T-helper 2 cell (primary cell): ENCODE data around the gene PHLDA3.

ENCODE experiments used
- DNase-seq, 5 experiments: peaks; one replicate each; pipeline versions ENCODE4 v3.0.0 to v3.0.0-alpha.2; 2012 to 2022

PHLDA3 gene

GRCh38 chr1:201427963-201428362 lies 41.0 kb downstream of the PHLDA3 start:
- DNase-seq: no peak

GRCh38 chr1:201426479-201427310 lies 42.3 kb downstream of the PHLDA3 start:
- DNase-seq: no peak

GRCh38 chr1:201424146-201424545 lies 44.8 kb downstream of the PHLDA3 start:
- DNase-seq: no peak

- DNase-seq: no peak
Observed at GRCh38 chr1:201423655-201424054, 45.3 kb downstream of the PHLDA3 start.

- no peak for DNase-seq
Observed at GRCh38 chr1:201422436-201423030, 46.5 kb downstream of the PHLDA3 start.

GRCh38 chr1:201422026-201422425 lies 47.0 kb downstream of the PHLDA3 start:
- no peak for DNase-seq

GRCh38 chr1:201421041-201421440 lies 47.9 kb downstream of the PHLDA3 start:
- no peak for DNase-seq

- DNase-seq: no peak
Observed at GRCh38 chr1:201420608-201421002, 48.4 kb downstream of the PHLDA3 start.

- no peak for DNase-seq
Observed at GRCh38 chr1:201419746-201420607, 49.0 kb downstream of the PHLDA3 start.

- DNase-seq: no peak
Observed at GRCh38 chr1:201419256-201419655, 49.7 kb downstream of the PHLDA3 start.

GRCh38 chr1:201418461-201418860 lies 50.5 kb downstream of the PHLDA3 start:
- no peak for DNase-seq
